Ramos (cell line): ENCODE results near the gene DNAH10.
"Not testable (repeated sequence)": the region's sequence is repeated elsewhere in the genome, so short reads cannot be mapped to it uniquely, and the experiment has no call there.

Experiments used
- in situ Hi-C: fragments of 300-500 bp; cut with MboI; formaldehyde crosslinking; loops from one replicate; pipeline ENCODE4 v1.14.3; 2022; ENCODE audit warnings: low sequenced_read_pairs; ENCODE audit not compliant: unreplicated experiment

Gene DNAH10

DNA sequence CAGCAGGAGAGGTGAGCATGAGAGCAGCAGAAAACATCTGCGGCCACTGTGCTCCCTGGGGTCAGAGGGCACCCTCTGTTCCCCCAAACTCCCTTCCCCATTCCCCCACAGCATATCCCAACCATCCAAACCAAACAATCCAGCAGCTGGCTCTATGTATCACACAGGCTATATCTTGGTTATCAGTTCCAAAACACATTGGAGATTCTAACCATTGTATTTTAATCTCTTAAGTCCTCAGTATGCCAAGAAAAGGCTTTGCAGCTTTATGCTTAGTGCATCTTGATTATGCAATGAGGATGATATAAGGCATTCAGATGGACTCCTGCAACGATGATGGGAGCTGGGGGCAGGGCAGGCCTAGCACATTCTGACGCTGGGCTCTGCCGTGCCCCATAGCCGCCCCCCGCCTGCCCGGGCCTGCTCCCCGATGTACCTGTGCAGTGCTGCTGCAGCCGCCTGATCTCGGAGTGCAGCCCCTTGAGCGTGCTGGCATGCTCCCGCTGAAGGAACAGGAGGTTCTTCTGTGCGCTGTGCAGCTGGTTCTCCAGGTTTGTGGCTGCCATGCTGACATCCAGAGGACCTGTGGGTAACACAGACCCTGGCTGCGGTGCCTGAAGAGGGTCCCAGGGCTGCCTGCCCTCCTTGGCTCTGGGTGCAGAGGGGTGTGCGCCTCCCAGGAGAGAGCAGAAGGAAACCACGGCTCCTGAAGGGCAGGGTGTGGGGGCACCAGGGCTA, 181.0 kb downstream of the DNAH10 start:
- in situ Hi-C loops, result no loop called here

DNA sequence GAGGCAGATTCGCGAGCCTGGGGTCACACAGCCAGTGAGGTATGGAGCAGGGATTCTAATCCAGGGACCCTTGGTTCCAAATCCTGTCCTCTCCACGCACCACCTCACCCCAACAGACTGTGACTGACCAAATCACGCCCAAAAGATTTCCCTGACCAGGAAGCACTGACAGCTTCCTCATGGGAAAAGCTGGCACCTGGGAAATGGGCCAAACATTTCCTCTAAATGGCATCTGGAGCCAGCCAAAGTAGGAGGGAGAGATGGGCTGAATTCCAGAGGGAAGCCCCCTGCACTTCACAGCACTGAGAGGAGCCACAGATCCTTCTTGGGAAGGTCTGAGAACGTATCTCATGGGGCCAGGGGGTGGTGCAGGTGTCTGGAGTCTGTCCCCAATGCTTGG, 181.7 kb downstream of the DNAH10 start:
- in situ Hi-C loops, result no loop called here

DNA sequence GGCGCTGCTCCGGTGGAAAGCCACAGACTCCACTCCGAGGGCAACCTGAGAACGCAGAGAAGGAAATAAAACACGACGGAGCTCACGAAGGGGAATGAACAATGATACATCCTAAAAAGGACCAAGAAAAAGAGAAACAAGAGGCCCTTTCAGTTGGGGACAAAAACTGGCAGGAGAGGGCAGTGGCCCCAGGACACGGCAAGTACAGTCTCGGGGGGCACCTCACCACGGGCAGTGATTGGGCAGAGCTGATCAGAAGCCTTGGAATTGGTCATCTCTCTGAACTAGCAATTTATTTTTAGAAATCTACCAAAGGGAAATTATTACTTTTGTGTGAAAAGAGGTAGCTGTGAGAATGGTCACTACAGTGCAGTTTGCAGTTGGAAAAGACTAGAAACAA, 182.6 kb downstream of the DNAH10 start:
- in situ Hi-C loops, result no loop called here

DNA sequence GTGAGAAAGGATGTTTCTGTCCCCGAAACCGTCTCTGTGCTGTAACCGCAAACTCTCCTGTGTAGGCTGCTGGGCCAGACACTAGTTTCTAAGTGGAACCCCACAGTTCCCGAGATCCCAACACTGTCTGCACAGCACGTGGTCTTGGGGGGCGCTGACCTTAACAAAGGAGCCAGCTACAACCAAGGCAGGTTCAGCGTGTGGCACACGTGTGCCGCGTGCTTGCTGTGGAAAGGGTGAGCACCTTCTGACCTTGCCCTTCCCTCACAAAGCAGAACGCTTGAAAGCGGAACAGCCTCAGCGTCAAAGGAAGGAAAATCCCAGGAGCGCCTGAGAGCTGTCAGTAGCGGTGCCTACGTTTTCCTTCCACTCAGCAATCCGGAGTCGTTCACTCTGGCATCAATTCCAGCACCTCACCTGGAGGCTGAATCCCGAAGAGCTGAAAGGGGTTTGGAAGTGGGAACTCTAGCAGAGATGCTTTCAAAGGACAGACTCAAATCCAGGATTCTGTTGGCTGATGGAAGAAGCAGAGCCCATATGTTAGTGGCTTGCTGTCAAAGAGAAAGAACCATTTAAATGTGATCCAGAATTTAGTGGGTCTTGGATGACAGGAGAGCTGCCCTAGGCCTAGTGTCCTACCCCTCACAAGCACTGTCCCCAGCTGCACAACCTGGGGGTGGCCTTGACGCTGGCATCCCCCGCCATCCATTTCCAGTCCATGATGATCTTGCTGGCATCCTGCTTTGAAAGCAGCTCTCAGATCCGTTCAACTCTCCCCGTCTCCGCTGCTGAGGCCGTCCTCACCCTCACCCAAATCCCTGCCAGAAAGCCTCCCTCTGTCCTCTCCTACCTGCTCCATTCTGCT, 183.4 kb downstream of the DNAH10 start:
- in situ Hi-C loops, result no loop called here

DNA sequence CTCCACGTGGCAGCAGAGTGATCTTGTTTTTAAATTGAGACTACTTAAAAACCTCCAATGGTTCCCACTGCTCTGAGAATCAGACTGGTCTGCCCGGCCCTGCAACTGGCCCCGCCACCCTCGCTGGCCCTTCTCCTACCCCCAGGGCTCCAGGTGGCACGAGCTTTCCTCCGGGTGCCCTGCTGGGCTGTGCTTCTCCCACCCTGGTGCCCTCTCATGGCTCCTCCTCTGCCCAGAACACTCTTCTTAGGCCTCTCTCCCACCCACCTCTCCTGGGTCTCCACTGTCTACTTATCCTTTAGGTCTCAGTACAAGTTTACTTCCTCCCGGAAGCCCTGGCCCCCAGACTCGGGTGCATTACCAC, 184.0 kb downstream of the DNAH10 start:
- in situ Hi-C loops, result no loop called here

DNA sequence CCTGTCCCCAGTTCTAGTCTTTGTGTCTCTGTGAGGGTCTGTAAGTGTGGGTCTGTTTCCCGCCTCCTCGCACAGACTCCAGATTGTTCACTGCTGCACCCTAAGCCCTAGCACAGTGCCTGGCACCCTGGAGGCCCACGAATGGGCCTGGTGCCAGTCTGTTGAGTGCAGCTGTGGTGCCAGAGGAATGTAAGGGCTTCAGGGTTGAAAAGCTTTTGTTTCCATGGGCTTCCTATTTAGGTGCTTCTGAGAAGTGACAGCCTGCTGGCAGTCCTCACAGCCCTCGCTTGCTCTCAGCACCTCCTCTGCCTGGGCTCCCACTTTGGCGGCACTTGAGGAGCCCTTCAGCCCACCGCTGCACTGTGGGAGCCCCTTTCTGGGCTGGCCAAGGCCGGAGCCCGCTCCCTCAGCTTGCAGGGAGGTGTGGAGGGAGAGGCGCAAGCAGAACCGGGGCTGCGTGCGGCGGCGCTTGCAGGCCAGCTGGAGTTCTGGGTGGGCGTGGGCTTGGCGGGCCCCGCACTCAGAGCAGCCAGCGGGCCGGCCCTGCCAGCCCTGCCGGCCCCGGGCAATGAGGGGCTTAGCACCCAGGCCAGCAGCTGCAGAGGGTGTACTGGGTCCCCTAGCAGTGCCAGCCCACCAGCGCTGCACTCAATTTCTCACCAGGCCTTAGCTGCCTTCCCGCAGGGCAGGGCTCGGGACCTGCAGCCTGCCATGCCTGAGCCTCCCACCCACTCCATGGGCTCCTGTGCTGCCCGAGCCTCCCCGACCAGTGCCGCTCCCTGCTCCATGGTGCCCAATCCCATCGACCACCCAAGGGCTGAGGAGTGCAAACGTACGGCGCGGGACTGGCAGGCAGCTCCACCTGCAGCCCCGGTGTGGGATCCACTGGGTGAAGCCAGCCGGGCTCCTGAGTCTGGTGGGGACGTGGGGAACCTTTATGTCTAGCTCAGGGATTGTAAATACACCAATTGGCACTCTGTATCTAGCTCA, 184.7 kb downstream of the DNAH10 start:
- in situ Hi-C loops, result not testable (repeated sequence)

DNA sequence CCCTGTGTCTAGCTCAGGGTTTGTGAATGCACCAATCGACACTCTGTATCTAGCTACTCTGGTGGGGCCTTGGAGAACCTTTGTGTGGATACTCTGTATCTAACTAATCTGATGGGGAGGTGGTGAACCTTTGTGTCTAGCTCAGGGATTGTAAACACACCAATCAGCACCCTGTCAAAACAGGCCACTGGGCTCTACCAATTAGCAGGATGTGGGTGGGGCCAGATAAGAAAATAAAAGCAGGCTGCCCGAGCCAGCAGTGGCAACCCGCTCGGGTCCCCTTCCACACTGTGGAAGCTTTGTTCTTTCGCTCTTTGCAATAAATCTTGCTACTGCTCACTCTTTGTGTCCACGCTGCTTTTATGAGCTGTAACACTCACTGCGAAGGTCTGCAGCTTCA, 185.4 kb downstream of the DNAH10 start:
- in situ Hi-C loops, result not testable (repeated sequence)

DNA sequence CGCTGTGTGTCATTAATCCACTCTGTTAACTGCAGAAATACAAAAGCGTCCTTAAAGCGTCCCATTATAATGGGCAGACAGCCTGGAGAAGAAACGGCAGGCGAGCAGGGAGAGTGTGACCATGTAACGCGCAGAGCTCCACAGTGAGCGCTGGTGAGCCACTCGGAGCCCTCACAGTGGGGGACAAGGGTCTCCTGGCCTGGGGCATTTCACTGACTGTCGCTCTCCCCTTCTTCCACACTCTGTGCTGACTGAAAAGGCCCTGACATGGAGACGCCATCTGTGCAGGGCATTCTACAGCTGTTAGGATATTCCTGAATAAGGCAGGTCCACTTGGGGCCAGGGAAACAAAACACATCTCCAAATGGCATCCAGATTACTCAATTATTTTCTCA, 186.3 kb downstream of the DNAH10 start:
- in situ Hi-C loops, result no loop called here

DNA sequence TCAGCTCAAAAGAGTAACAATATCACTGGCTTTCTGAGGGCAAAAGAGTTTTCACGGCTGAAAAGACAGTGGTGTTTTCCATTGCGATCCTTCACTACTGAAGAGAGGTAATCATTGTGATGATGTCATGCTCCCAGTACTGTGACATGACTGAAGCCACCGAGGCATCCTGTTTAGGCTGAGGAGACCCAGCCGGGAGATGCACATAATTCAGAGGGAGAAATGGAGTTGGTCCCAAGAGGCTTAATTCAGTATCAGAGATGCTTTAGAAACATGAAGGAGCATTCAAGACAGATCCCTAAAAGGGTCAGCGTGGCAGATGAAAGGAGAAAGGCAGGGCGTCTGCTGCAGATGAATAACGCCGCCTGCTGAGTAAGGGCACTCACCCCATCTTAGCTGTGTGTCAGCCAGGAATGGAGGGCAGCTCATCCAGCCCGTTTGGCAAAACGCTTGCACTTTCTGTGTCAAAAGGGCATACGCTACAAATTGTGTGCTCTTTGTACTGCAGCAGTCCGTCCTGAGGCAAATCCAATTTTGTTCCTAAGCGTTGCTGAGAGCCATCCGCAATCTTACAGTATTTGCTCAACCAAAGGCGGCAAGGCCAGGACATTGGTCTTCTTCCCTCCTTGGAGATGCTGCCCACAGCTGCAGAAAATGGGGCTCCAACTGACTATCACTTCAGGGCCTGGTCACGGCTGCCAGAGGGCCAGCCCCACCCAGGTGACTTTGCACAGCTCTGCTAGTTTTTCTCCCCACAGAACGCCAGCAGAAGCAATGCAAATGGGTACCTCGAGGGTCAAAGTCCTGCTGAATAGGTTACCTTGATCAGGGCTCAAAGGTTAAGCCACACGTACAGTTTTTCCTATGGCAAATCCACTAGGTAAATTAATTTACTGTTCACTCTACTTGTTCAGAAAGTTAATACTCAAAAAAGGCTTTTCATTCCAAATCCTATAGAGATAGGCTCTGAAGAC, 187.0 kb downstream of the DNAH10 start:
- in situ Hi-C loops, result no loop called here

DNA sequence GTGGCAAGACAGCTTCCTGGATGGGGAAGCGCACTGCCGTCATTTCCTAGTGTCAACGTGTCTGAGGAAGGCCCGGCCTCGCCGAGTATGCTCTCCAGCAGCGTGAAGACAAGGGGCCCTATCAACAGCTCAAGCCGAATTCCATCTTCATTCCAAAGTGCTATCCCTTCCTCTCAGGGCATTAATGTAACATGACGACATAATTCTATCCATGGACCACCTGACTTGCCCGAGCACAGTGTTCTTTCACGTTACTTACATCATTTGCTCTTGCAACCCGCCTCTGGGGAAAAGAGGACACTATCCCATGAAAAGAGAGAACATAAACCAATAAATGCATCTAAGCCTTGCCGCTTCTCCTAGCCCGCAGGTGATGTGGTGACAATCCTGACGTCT, 187.7 kb downstream of the DNAH10 start:
- in situ Hi-C loops, result no loop called here

DNA sequence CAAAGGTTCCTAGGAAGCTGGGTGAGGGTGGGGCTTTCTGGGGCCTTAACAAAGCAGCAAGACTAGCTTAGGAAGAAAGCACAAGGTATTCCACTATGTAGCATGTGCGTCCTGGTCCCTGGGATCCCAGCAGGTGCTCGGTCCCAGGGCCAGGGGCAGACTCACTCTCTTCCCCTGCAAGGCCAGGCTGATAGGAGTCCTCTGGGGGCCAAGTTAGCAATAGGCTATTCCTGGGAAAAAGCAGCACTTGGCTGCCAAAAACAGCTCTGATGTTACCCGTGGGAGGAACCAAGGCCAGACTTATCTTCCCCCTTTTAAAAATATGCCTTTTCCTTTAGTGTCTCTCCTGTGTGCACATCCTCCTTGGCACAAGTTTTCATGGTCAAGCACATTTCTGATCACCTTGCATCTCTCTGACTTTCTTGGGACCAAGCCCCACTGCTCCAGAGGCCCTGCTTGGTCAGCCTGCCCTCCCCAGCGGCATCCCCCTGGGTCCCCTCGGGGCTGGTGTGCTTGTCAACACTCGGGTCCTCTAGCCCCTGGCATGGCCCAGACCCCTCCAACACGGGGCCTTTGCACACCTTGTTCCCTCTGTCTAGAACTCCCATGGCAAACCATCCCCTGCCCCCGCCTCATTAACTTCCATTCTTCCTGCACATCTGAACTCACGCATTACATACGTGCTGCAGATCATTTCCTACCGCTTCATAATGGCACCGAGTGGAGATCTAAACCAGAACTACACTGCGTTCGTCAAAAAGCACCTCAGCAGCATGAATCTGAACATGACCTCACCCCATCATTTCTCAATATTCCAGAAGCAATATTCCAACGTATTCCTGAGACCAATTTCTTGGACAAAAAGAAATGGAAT, 188.6 kb downstream of the DNAH10 start:
- in situ Hi-C loops, result no loop called here

DNA sequence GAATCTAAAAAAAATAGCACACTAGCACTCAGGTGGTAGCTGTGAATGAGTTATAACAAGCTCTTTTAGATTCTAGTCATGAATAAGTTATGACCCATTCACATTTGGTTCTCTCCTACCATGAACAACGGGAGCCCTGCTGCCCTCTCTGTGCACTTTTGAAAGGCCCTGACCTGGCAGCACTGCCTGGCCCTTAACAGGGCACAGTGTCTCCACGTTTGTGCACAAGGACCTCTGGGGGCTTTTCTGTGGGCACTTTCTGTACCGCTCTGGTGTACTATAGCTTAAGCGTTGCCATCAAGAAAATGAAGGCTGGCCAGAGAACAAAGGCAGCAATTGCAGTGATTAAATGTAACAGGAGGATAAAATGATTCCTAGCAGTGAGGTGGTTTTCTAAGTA, 189.4 kb downstream of the DNAH10 start:
- in situ Hi-C loops, result no loop called here

DNA sequence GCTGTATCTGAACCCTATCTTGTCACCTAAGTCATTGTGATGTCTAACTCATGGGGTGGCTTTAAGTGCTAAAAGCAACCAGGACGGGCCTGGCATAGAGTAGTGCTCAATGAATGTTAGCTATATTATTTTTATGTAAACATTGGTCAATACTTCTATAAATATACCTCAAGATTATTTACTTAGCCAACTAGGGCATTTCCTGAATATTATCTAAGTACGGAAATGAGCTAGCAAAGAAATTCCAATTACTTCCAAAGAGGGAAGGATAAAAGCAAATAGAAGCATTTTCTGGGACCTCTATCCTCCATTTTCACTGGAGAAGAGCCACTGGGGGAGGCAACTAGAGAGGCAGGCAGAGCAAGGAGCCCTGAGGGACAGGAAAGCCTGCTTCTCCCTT, 189.9 kb downstream of the DNAH10 start:
- in situ Hi-C loops, result no loop called here

DNA sequence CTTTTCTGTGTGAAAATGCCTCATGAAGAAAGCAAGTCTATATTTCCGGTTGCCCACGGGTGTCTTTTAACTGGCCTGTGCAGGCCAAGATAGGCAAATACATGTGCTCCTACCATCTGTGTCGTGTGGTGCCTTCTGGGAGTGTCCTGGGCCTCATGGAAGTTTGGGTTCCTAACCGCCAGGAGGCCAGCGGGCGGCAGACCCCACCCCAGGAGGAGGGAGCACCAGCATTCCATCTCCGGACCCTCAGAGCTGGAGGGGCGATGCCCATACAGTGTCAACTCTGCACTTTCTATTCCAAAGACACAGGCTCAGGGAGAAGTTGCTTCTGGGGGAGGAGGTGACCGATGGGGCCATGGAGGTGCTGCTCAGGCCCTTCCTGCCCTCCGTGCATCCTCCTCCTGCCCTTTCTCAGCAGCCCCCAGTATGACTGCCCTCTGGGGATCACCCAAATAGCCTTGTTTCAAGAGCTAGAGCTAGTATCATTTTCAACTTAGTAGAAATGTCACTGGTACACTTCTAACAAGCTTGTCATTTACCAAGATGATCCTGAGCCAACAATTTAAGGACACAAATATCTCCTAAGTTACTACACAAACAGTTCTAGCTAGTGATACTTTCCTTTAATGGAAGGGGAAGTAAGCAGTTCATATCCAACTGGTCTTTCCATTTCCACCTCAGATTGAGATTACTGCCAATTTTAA, 192.7 kb downstream of the DNAH10 start:
- in situ Hi-C loops, result no loop called here

DNA sequence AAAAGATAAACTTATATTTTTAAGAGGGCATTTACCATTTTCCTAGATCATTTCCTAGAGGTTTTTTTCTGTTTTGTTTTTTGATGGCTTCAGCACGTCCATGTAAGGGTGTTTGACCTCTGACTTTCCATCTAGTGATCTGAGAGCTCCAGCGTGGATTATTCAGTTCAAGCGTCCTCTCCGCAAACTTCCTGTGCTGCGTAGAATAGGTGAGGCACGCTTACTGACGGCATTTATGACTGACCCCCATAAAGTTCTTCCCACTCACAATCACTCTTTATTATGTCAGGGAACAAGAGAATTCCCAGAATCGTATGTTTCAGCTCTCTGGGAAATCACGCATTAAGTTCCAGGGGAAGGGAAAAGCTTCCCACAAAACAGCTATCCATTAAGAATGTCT, 194.1 kb downstream of the DNAH10 start:
- in situ Hi-C loops, result no loop called here

DNA sequence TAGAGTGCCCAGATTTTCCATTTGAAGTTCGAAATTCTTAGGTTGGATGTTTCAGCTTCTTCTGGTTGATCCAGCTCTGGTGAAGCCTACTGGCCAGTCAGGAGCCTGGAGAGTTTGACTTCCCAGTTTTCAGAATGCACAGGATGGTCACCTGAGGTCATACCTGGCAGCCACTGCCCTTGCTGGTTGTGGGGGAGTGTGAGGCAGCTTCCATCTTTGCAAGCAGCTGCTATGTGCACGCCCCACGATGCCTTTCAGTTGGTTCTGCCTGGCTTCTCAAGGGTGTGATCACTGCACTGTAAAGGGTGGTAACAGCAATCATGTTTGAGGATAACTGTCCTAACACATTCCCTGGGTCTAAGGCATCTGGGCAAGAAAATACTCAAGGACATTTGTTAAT, 195.1 kb downstream of the DNAH10 start:
- in situ Hi-C loops, result no loop called here

DNA sequence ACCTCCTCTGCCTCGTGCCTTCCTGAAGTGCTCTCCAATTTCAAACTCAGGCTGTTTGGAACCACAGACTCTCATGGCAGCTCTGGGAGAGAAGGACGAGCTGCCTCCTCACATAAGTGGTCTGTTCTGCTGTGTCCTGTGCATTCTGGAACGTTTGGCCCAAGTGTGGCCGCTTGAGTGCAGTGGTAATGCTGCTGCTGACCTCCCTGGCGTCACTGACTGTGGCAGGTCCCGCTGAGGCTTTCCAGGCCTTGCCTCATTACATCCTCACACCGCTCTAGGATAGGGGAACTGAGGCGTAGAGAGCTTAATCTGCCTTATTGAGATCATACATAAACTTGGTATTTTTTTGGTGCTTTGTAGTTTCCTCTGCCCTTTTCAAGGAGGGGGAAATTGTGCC, 196.4 kb downstream of the DNAH10 start:
- in situ Hi-C loops, result no loop called here

DNA sequence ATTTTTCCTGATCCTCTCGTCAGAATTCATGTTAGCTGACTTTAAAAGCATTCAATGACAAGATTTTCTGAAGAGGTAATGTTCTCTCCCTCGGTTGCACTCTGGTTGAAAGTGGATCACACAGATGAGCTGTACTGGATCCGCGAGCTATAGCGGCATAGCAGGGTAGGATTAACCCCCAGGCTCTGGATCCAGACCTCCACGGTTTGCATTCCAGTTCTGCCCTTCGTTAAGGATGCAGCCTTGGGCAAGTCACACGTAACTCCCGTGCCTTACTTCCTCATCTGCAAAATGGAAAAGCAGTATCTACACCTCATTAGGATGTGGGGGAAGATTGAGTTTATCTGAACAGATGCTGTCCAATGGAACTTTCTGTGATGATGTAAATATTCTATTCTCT, 196.8 kb downstream of the DNAH10 start:
- in situ Hi-C loops, result no loop called here
